Measurements from ENCODE around the gene TAF1B. TPM values are rescaled to one million over a fixed set of nuclear protein-coding genes. Genes with fewer than 3 reads are reported as not detected.

Gene TAF1B
- total RNA-seq, 1 donor from 2014 or later, result 31.4 TPM

DNA sequence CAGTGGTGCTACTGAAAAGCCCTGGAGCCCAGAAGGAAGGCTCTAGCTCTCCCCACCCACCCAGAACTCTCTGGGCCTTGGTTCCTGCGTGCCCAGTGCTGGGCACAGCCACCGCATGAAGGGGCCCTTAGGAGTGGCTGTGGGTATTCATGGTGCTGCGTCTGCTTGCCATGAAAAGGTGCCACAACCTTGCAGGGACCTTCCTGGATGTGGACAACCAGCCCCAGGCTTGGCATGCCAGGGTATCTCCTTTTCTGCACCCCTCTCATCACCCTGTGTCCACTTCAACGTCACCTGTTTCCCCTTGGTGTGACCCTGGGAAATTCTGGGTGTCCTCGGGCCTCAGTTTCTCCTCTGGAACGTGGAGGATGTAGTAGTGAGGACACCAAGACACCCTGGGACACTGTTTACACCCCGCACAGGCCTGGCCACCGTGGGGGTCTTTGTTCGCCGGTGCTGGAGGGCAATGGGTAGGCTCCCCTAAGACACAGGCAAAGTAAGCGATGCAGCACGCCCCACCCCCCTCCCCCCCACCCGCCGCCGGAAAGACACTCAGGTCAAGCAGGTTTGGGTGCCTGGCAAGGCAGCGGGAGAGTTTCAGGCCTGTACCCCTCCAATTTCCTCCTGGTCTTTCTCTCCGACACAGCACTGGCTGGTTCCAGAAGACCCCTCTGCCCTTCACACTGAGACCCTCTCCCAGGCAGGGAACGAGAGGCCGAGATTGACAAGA is 34.8 kb upstream of the TAF1B start:
- no peak for DNase-seq

DNA sequence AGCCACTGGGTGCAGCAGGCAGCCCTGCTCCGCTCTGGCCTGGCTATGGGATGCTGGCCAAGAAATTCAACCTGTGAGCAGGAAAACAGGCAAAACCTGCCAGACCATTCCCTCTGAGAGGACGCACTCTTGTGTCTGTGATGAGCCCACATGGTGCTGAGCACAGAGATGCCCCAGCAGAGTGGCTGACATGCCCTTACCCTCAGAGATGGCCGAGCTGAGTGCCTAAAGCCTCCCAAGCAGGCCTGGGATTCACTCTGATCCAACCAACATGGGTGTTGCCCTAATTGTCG is 34.3 kb upstream of the TAF1B start:
- no peak for DNase-seq

DNA sequence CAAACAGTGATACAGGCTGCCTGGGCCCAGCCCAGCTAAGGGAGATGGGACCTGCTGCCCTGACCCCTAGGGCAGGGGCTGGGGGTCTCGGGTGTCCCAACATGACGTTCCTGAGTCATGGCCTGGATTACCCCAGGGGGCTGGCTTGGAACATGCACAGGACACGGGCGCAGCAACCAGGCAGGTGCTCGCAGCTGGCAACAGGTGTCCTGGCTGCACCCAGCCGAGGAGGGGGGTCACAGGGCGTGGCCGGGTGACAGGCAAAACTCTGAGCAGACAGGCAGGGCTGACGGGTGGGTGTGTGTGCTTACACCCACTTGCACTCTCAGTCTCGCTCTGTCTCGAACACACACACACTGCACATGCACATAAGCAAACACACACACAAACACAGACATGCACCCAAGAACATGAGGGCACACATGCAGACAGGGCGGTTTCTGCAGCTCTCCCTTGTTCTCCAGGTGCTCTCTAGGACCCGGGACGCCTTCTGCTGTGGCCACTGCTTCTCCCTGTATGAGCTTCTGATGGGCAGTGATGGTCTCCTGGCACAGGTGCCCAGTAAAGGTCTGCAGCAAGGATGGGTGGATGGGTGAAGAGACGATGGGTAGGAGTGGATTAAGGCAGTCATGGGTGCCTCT is 33.7 kb upstream of the TAF1B start:
- no peak for DNase-seq

DNA sequence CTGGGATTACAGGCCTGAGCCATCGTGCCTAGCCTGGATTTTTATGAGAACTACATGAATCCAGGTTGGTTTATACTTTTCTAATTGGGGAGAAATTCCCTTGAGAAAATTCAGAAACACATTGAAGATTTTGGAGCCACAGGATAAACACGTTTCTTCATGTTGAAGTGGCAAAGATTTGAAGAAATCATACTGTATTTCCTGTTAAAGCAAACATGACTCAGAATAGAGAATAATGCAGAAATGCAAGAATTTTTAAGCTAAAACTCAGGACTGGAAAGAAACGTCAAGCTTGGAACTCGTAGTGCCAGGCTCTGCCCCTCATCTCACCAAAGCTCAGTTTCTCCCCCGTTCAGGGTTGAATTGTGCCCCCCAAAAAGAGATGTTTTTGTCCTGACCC is 32.1 kb upstream of the TAF1B start:
- DNase-seq, result no peak

DNA sequence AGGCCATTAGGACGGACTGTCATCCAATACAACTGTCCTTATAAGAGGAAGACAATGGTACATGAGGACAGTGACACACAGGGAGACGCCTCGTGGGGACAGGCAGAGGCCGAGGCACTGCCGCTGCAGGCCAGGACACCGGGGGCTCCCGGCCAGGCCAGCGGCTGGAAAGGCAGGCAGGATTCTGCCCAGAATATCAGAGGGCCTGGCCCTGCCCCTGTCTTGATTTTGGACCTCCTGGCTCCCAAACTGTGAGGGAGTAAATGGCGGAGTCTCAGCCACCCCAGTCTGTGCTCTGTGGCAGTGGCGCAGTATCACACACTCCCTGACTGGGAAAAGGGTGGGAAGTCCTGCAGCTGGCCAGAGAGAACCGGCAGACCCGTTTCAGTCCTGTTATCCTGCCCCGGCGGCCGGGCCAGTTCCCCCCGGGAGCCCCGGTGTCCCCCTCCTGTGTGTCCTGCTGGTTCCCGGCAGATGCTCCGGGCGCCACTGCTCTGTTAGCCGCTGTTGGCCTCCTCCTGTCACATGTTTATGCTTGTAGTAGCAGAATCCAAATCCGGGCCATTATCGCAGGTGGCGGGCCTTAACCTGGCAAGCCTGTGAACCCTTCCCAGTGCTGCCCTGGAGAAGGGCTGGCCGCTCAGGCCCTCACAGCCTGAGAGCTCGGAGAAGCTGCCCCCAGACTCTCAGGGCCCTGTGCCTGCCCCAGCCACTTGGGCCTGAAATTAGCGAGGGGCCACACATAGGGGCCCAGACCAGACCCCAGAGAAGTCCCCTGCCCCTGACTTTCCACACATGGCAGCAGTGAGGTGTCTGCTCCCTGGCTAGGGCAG is 31.4 kb upstream of the TAF1B start:
- no peak for DNase-seq

DNA sequence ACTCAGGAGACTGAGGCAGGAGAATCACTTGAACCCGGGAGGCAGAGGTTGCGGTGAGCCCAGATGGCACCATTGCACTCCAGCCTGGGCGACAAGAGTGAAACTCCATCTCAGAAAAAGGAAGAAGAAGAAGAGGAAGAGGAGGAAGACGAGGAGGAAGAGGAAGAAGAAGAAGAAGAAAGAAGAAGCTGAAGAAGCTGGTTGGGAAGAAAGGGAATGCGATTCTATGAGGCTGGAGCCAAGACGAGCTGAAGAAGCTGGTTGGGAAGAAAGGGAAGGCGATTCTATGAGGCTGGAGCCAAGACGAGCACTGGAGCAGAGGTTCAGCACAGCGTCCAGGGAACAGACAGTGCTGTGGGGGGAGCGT is 30.3 kb upstream of the TAF1B start:
- DNase-seq, result no peak

DNA sequence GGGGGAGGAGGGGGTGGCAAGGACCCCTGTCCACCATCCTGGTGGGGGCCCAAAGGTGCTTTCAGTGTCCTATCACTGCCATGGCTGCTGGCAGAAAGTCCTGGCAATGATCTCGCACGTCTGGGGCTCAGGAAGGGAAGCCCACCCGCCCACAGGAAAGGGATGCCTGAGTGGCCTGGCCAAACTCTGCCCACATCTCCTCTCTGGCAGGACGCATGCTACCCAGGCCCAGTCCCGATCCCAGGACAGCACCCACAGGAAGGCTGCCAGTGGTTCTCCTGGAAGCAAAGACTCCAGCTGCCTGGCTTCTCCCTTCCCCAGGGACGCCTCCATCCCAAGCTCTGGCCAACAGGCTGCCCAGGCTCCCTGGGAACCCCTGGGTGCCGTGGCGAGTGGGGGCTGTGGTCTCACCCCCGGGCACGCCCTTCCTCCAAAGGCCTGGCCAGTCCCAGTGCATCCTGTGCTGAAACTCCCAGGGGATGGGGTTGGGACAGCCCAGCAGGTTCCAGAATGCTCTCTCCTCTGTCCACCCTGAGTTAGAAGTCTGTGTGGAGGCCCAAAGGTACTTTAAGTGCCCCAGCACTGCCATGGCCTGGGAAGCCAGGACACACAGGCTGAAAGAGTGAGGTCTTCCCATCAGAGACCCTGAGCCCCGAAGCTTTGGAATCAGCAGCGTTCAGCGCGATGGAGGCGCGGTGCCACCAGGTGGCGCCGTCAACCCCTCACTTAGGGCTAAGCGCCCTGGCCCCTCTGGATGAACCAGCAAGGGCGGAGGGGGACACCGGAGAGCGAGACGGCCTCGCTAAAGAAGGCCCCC is 29.8 kb upstream of the TAF1B start:
- DNase-seq, result peak; percentile 7

DNA sequence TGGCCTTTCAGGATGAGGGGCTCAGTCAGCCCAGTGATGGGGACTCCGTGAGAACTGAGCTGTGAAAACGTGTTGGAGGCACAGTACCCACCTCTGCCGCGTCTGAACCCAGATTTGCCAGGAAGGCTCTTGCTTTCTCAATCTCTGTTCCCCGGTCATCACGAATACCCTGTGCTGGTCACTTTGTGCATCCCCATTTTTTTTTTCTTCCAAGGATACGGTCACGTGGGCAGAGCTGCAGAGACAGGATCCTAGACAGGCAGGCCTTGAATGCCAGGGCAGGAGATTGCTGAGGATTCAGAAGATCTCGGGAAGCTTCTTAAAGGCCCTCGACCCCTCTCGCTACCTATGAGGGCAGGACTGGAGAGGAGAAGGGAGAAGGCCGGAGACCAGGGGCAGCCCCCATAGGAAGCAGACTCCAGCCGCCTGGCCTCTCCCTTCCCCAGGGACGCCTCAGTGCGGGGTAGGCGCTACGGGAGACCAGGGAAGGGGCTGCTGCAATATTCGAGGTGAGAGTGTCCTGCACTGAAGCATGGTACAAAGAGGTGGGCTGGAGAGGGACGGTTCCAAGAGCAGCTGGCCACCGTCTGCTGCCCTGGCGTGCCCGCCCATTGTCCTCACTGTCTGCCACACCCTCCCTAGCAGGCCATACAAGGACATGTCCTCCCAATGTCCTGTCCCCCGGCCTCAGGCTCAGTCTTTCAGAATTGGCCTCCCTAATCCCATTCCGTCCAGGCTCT is 29.0 kb upstream of the TAF1B start:
- no peak for DNase-seq

DNA sequence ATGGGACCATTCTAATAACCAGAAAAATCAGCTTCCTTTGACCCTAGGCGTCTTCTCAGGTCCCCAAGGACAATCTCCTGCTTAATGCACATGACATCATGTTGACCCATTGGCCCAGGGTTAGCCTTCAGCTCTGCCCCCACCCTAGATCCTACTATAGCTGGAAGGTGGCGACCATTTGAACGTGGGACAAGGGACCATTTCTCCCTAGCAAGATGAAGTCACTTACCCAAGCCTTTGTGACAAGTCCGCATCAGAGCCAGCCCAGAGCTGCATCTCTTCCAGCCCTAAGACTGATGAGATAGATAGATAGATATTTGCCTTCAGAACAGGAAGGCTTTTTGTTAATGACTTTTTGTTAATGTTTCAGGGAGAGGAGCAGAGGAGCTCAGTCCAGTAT is 28.2 kb upstream of the TAF1B start:
- DNase-seq, result no peak

DNA sequence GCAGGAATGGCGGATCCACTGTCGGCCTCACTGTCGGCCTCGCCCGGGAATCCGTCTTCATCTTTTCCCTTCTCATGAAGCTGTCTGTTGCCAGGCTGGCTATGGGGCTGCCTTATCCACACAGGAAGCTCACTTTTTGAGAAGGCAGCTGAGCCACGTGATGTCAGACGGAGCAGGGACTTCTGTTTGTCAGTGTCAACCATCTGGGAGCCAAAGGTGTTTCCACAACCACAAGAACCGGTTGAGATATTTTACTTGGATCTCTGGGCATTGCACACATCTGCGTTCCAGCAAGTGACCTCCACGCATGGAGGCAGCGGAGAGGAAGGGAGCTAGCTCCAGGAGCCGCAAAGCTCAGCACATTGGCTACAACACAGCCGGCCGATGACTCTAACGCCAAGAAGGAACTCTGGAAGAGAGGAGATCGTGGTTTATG is 27.4 kb upstream of the TAF1B start:
- no peak for DNase-seq

DNA sequence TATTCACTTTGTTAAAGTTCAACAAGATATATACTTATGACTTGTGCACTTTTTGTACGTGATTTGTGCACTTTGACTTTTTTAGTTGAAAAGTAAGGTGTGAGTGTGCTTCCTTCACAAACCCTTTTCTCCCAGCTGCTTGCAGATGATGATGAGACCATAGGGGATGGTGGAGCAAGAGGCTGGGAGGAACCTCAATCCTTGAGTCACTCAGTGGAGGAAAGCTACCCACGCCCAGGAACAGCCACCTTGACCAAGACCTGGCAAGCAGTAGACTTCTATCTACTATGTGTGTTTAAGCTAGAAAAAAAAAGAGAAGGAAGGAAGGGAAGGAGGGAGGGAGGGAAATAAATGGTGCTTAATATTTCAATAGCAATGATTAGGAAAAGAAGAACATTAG is 25.2 kb upstream of the TAF1B start:
- DNase-seq, result no peak

DNA sequence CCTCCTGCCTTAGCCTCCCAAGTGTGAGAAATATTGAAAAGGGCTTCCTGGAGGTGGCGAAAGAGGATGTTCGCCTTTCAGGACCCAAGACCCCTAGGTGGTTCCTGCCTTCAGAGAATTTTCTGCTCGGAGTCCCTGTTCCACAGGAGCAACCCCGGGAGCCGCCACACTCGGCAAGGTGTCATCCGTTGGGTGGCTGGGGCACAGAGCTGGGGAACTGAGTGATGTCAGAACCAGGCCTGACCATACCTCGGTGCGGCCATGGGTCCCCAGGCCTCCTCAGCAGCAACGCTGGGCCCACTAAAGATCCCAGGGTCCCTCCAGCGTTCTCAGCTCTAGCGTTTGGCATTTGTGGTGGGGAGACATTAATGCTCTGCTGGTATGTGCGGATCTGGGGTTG is 23.7 kb upstream of the TAF1B start:
- DNase-seq, result no peak

DNA sequence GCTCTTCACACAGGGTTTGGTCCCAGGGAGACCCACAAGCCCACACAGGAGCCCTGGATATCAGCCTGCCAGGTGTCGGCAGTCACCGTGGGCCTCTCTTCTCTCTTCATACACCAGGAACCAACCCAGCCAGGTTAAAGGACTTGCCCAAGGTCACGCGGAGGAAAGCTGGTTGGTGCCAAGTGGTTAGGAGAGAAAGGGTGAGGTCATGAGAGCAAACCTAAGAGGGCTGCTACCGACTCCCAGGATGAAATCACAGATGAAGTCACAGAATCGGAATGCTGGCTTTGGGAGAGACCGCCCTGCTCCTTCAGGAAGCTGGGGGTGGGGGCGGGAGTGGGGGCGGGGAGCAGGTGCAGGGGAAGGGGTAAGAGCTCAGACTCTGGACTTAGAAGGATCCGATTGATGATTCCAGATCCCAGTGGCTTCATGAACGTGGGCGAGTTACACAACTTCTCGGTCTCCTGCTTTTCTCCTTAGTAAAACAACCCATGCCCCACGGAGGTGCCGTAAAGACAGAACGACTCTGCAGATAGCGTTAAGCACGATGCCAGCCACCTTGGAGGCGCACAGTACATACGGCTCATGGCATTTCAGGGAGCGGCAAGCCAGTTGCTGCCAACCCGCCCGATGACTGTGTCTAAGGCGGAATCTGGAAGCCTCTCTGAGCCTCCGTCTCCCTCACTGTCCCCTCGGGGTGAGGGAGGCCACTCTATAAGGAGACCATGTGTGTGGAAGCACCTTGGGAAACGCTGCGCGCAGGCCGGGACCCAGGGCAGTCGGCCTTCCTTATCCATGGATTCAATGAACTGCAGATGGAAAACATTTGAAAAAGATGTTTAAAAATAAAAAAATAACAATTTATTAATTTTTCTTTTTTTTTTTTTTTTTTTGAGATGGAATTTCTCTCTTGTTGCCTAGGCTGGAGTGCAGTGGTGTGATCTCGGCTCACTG is 23.0 kb upstream of the TAF1B start:
- no peak for DNase-seq

DNA sequence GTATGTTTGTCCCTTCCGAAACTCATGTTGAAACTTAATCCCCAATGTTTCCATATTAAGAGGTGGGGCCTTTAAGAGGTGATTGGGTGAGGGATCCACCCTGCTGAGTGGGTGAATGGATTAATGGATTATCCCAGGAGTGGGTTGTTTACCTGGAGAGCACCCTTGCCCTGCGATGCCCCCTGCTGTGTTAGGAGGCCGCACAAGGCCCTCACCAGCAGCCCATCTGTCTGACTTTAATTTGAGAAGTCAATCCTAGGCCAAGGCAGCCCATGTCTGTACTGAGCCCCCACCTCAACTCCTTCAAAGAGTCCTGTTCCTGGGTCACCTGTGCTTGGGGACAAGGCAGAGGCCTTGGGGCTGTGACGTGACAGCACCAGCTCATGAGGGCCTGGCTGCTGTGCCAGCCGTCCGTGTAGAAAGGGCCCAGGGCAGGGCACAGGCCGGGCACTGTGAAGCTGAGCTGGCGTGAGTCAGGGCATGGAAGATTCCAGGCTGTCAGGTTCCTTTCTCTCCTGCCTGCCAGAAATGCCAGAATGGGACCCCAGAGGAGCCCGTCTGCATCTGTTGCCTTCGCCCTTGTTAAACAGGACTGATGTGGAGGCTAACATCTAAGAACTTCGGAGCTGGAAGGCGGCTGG is 21.3 kb upstream of the TAF1B start:
- no peak for DNase-seq

DNA sequence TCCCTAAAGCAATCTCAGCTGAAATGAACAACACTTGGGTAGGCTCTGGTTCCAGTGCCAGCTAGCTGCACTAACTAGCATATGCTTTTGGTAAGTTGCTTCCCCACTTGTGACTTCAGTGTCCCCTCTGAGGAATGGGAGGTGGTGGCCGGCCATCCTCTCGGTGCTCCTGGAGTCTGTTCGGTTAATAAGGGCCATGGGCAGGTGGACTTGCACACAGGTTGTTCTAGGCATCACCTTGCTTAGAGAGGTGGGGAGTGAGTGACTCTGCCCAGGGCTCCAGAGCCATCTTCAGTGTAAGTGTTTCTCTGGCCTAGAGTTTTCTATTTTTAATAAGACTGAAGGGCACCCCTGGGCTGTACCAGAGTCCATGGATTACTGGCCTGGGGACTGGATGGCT is 18.8 kb upstream of the TAF1B start:
- no peak for DNase-seq

DNA sequence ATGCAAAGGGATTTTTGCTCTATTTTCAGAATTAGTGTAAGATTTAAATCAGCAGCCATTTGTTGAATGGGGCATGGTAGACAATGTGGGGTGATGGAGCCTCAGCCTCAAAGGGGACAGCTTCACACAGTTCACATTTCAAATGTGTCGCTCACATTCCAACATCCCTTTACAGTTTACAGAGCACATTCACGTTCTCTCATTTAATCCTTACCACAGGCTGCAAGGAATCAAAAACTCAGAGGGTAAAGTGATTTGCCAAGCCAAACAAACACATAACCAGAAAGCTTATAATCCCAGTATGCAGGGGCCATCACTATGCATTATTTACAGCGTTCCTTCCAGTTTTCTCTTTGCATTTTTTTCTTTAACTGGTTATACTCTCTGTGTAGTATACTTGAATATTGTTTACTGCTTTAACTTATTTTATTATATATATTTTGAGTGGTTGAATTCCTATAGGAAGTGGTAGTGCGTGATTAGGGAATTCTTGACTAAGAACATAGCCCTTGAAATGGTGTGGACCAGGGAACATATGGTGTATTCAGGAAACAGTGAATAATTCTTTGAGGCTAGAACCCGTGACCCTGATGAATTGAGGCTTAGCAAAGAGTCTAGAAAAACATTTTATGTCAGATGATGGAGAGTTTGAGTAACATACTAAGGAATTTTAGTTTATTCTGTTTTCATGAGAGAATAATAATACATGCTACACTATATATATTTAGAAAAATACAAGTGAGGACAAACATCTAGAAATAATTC is 18.1 kb upstream of the TAF1B start:
- no peak for DNase-seq

DNA sequence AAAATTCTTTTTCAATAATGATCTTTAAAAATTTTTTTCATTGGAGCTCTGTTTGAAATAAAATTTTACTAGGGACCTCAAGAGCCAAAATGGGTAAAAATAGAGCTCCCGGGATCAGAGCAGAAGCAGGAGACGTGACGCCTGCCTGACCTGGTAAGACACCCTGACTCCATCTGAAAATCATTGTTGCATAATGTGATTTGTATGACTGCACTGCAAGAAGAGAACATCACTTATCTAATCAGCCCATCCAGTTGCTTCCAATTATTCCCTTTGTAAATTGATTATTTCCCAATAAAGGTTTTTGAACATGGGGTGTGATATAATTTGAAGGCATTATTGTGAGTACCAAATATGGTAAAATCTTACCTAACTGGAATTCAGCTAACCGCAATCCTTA is 17.1 kb upstream of the TAF1B start:
- DNase-seq, result no peak

DNA sequence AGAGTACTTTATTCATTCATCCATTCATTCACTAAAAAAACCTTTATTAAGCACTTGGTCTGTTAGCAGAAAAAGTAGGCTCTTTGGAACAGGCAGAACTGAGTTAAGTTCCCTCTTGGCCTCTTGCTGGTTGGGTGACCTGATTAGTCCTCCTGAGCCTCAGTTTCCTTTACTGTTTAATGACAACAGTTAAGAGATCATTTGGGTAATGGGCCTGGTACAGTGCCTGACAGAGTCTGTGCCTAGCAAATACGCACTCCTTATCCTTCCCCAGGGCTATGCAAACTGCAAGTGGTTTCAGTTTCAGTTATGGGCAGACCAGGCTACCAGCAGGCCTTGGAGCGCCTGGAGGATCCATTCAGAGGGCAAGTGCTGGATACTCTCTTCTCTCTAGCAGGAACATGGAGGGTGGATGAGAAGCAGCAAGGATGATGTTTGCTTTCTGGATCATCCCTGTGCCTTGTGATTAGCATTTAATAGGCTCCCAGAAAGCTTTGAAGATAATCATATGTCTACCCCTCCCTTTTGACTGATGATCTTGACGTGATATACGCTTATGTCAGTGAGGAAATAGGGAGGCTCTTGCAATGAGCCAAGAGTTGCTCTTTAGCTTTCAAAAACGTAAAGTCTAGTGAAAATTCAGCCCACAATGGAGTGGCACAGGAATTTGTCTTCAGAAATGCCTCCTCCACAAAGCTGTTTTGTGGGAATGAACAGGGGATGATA is 12.4 kb upstream of the TAF1B start:
- DNase-seq, result no peak

DNA sequence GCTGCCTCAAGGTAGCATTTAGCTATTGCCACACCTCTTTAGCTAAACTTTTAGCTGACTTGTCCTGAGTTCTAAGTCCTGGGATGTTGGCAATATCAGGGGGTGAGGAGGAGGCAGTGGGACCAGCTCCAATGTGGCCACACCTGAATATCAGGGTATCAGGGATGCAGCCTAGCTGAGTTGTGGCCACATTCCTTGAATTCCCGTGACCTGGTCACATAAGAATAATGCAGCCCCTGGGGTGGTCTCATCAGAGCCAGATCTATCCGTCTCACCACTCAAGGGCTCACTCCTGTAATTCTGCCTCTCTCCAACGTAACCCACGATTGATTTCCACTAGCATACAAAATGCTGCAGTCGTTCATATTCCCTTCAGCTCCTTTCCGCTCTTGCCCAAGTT is 11.6 kb upstream of the TAF1B start:
- DNase-seq, result no peak

All from skin of body (tissue), 2 donors.